NCI-H2196 treated with DMSO at 0.1 percent for 48 hours (cell line): ENCODE data around the gene PRKD3.

ENCODE experiments used
- DNase-seq: peaks from one replicate; lab custom pipeline; 2025; ENCODE audit not compliant: unreplicated experiment; lab: John Stamatoyannopoulos, UW

Gene PRKD3

DNA sequence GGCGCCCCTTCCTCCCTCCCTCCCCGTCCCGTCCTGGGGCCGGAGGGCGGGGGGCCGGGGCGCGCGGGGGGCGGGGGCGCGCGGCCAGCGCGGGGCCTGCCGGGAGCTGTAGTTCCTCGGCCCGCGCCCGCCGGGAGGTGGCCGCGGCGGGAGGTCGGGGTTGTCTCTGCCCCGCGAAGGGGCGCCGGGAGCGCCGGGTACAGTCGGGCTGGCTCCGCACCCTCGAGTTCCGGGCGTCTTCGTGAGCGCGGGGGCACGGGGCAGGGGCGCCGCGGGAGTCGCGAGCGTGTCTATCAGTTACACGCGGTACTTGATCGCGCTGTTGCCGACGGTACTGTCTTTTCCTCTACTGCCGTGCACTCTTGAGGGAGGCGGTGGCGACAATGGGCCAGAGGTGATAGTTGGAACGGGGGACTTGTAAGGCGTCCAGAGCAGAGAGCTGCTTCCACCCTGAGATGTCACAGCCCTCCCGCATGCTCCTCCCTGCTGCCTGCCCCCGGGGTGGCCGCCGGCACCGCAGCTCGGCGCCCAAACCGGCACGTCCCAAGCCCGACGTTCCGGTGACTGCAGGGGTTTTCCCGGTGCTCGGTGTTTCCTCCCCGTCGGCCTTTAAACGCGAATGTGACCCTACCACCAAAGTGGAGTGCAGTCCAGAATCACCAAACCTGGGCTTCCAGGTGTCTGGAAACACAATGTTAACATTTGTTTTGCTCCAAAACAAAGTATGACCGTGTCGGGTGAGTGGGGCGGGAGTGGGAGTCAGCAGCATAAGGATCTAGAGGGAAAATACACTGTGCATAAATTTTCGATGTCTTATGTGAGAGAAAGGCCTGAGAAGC is at the start of gene PRKD3:
PRKD3 (minus strand) TSS at position 48 of the 839 bp plus-strand sequence. CDS start 8,309 bp downstream, outside the sequence.
- peak; percentile 63 for DNase-seq

DNA sequence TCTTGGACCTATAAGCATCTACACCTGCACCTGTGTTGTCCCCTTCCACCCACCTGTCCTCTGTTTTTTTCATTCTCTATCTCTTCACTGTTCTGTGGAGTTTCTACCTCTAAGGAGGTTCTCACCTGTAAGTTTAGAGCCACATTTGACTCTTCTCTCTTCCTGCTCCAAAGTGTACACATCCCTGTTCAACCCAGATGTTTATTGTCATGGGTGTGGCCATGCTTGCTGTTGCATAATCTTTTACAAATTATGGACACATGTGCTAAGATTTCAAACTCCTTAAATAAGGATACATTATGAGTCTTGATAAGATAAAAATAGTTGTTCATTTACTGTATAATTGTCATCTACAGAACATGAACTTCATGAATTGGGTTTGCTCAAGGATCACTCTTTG is 47.4 kb upstream of the PRKD3 start:
- no peak for DNase-seq

DNA sequence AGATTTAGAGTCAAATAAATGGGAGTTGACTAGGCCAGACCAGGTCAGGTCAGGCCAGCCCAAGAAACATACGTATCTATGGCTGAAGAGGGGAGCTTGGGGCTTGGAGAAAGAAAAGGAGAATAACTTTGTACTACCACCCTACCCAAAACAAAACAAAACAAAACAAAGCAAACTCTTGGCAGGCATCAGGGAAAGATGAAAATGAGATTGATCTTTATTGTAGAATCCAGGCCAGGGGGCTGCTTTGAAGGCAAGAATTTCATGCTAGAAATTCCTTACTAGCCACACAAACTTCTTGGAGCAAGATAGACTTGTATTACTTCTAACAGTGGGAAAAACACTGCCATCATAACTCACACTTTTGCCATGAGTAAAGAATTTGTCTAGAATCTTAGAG is 46.0 kb upstream of the PRKD3 start:
- no peak for DNase-seq

GRCh38 chr2:37367984-37368383 is 43.4 kb upstream of the PRKD3 start:
- DNase-seq: no peak

- DNase-seq: no peak
Measured at GRCh38 chr2:37367310-37367709, 42.7 kb upstream of the PRKD3 start.

DNA sequence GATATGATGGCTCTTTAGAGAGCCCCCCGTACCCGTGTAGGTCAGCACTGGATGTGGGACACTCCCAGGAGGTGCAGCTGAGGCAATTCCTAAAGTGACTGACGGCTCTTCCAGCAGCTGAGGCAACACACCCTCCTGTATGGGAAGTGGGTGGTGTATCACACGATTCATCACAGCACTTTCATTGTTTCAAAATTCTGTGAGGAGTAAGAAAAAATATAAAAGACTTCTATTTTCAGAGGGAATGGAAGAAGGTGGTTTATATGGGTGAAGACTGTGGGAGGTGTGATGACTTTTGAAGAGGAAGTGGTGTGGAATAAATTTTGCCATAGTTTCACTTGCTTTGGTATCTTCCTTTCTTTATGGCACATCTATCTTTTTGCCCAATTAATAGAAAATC is 42.1 kb upstream of the PRKD3 start:
- no peak for DNase-seq

DNA sequence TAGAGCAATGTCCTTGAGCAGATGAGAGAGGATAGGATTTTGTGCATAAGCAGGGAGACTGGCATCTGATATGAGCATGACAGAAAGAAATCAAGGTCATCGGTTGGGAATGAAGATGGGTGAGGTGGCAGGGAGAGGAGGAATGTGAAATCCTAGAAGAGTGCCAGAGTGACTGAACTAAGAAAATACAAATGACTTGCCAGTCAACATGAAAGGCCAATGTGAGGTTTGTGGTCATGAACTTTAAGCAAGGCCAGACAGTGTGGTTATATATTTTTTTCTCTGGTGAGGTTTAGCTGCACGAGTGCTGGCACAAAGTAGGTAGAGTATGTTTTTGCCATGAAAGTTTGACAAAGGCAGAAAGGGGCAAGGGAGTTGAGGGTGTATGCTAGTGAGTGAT is 41.0 kb upstream of the PRKD3 start:
- DNase-seq: no peak

- DNase-seq: no peak
Measured at GRCh38 chr2:37364351-37364750, 39.7 kb upstream of the PRKD3 start.

DNA sequence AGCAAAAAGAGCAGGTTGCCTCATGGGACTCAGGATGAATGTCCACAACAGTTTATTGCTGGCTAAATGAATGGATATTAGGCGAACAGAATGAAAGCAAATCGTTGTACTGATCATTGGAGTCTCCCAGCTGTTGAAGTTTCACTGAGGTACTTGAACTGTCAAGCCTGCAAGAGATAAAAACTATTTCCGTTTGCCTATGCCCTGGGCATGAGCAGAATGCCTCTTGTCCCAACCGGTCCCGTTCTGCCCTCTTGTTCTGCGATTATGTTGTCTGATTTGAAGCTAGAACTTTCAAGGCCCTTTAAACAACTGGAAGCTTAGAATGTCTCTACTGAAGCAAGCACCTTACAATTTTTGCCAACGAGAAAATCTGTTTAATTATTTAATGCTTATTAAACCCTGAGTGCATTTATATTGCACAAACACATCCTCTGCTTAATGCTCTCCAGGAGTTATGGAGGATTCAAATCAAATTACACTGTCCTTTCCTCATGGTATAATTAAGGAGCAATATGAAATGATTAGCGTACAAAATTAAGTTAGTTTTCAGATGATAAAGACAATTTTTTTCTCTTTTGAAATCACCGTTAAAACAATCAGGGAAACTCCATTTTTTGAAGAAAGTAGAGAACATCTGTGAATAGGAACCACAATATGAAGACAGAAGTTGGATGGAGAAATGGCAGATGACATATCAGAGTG is 37.5 kb upstream of the PRKD3 start:
- no peak for DNase-seq

DNA sequence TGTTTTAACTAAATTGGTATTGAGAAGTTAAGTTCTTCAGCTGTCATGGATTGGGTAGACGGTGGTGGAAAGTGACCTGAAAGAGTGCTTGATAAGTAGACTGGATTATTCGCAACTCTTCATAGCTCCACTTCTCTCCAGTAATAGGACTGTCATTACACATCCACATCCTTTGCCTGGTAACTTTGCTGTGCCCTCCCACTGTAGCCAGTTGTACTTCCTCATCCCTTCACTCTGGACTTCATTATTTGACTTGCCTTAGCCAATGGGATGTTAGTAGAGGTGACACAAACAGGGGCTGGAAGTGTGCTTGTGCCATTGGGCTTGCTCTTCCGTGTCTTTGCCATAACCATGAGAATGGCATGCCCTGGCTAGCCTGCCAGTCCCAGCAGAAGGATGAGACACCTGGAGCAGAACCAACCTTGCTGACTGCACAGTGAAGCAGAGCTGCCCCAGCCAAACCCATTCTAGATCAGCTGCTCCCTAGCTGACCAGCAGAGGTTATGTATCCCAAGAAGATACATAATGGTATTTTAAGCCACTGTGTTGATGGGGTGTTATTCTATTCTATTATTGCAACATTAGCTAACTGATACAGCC is 36.7 kb upstream of the PRKD3 start:
- no peak for DNase-seq

DNA sequence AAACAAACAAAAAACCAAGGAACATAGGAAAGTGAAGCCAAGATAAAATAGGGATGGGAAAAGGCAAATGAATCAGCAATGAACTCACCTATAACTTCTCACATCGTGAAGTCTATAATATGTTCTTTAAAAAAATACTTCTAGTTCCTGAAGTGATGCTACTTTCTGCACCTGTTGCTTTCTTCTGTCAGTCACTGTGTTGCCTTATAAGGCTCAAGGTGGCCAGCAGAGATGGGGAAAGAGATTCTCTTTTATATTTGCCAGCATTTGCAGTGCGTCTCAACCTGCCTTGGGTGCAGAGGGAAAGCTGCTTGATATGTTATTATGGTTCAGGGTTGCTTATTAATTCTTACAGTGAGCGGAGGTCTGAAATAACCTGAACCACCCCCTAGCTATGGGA is 33.8 kb upstream of the PRKD3 start:
- no peak for DNase-seq

DNA sequence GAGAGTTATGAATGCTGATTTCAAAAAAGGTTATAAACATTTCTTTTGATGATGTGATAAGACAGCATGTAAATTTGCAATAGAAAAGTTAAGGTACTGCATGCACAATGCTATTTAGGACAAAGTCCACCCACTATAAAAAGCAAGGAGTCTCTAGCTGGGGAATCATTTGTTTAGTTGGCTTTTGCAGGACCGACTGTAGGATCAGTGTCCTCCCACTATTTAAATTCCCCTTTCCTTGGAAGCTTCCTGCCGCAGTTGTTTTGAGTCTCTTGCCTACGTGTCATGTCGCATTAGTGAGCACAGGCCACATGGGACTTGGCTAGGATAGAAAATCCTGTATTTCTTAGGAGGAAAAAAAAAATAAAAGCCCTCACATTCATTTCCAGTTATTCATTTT is 32.9 kb upstream of the PRKD3 start:
- no peak for DNase-seq

DNA sequence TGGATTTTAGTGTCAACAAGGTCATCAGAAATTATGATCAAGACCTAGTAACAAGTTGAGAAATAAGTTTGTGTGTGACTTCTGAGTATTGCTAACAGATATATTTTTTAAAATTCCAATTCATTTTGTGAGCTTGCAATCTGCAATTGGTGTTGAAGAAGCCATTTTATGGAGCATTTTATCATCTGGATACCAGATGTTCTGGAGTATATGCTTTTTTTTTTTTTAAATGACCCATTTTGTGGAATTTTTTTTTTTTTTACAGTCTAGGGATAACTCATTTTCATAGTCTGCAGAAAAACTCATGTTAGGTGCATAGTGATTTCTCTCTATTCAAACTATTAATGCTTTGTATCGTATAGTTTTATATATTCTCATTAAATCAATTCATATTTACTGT is 32.4 kb upstream of the PRKD3 start:
- DNase-seq: no peak

GRCh38 chr2:37356299-37356698 is 31.7 kb upstream of the PRKD3 start:
- DNase-seq: no peak

- no peak for DNase-seq
Measured at GRCh38 chr2:37355735-37356134, 31.1 kb upstream of the PRKD3 start.

DNA sequence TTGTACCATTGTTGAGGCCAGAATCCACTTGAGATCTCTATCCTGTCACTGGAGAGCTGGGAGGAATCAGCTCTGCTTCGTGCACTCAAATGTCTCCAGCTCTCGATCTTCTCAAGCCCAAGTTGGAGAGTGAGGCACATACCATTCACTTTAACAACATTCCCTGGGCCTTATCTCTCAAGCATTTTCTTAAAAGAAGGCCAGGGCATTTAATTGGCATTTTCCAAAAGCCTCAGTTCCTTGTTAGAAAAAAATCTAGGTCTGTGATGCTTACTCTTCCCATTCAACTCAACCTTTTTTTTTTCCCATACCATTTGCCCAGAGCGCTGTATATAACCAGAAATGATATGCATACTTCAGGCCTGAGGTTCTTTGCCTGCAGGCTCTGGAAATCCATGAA is 29.9 kb upstream of the PRKD3 start:
- DNase-seq: no peak

- DNase-seq: peak; percentile 80
Measured at GRCh38 chr2:37350034-37350433, 25.4 kb upstream of the PRKD3 start.

DNA sequence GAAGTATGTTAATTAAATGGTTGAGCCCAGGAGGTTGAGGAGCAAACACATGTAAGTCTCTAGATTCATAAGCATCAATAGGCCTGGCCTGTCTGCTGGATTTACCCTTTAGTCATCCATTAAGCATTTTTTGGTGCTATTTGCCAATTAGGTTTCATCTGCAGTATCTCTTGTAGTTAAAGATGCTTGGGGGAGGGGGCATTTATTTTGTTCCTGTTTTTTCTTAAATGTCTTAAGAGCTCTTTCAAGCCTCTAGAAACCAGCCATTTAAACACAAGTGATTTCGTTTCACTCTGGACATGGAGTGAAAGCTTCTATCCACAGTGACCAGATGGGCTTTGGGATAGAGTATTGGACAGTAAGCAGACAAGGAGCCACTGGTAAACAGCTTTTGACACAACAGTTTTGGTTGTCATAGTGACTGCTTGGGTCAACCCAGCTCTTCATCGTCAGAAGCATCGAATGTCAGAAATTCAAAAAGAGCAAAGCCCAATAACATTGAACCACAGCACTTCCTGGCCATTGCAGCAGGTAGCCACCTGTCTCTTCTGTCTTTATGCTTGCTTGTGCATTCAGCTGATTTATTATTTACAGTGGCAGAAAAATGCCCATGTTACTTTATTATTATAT is 24.7 kb upstream of the PRKD3 start:
- DNase-seq: peak; percentile 90

- DNase-seq: no peak
Measured at GRCh38 chr2:37348155-37348554, 23.5 kb upstream of the PRKD3 start.

DNA sequence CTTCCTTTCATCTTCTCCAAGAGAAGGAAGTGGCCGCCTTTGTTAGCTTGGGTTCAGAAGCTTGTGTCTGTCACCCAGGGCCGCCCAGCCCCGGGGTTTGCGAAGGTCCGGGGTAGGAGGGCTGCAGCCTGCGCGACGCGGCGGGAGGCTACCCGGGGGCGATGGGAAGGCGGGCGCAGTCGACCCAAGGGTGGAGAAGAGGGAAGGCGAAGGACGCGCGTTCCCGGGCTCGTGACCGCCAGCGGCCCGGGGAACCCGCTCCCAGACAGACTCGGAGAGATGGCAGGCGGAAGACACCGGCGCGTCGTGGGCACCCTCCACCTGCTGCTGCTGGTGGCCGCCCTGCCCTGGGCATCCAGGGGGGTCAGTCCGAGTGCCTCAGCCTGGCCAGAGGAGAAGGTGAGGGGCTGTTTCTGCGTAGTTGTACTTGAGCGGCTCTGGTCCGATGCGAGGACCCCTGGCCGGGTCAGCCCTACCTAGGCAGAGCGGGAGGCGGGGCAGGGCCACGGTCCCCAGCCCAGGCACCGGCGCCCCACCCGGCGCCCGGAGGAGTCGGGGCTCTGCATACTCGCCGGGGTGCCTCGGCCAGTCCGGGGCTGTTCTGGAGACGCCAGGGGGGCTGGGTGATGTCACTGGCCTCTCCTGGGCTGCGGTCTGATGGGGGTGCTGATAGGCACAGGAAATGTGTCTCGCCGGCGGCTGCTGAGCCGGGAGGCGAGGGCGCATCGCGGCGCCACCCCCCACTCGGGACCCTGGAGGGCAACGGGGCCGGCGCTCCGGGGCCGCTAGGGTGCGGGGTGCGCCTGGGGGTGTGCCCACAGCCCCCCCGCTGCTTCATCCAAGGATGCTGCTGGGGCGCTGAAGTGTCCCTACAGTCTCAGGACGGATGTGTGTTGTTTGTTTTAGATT is 20.1 kb upstream of the PRKD3 start, which contains the start of gene QPCT:
QPCT (plus strand) TSS at position 178 of the 909 bp plus-strand sequence; CDS start at position 280, 102 bp downstream.
- peak; percentile 45 for DNase-seq
